AG09319 (cell line): ENCODE measurements around the gene CIB2.

ENCODE experiments used
- DNase-seq: peaks from one replicate; pipeline ENCODE4 v3.0.0-alpha.2; 2010; ENCODE audit warnings: low read depth; ENCODE audit errors: extremely low read depth
- TF ChIP-seq, protein P1 (sequence below): IDR thresholded peaks from 2 replicates; pipeline ENCODE4 v1.5.1; 2011; ENCODE audit warnings: low read depth, mild to moderate bottlenecking, inconsistent platforms, low read length, moderate library complexity

Gene CIB2

DNA sequence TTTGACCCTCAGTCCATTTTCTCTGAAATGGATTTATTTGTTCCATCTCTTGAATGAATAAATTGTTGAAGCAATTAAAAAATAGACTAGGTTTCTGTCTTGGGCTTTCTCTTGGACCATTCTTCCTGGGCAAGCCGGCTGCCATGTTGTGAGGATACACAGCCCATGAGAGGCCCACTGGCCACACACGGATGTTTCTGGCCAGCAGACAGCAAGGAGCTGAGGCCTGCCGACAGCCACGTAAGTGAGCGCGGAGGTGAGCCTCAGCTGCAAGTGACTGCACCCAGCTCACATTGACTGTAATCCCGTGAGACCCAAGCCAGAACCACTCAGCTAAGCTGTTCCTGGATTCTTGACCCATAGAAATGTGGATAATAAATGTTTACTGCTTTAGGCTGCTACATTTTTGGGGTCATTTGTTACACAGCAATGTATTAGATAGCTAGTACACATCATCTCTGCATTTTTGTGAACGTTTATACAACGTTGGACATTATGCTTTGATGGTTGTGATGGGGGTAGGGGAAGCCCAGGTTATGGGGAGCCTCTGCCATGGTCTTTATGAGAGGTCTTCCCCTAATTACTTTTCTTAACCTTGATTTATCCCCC, 40.7 kb upstream of the CIB2 start:
- TF ChIP-seq, protein P1, sequence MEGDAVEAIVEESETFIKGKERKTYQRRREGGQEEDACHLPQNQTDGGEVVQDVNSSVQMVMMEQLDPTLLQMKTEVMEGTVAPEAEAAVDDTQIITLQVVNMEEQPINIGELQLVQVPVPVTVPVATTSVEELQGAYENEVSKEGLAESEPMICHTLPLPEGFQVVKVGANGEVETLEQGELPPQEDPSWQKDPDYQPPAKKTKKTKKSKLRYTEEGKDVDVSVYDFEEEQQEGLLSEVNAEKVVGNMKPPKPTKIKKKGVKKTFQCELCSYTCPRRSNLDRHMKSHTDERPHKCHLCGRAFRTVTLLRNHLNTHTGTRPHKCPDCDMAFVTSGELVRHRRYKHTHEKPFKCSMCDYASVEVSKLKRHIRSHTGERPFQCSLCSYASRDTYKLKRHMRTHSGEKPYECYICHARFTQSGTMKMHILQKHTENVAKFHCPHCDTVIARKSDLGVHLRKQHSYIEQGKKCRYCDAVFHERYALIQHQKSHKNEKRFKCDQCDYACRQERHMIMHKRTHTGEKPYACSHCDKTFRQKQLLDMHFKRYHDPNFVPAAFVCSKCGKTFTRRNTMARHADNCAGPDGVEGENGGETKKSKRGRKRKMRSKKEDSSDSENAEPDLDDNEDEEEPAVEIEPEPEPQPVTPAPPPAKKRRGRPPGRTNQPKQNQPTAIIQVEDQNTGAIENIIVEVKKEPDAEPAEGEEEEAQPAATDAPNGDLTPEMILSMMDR, result no peak
- DNase-seq, result no peak

DNA sequence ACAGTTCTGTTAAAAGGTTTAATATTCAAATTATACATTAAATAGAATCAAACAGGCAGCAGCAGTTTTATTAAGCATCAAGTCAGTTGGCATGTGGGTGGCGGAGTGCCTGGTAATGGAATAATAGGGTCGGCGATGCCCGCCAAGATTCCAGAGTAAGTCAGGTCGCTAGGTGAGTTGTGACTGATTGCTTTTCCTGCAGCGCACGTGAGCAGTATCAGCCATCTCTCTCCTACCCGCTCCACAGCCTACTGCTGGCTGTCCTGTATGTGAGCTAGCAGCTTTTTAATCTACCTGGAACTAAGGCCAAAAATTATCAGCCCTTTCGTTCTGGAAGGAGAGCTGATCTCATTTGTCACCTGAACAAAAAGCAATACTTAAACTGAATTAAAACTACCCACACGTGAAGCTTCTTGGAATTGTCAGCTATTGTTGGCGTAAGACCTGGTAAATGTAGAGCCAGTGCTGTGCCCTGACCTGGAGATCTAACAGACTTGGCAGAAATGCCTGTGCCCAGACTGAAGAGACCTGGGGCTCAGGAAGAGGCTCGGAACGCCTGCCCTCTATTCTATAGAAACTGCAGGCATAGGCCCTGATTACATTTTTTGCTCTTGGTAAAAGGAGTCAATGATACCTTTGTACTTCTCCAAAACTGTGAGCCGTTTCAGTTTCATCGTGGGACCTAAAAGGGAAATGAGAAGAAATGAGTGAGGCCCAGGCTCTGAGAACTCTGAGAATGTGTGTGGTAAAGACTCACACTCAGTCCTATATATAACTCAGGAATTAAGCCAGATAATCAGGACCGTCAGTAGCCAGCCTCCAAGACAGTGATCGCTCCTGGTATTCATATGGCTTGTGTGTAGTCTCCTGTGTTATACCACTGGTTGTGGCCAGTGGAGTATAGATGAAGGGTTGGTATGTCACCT, 39.9 kb upstream of the CIB2 start:
- no peak for DNase-seq
- TF ChIP-seq, protein P1, result no peak

DNA sequence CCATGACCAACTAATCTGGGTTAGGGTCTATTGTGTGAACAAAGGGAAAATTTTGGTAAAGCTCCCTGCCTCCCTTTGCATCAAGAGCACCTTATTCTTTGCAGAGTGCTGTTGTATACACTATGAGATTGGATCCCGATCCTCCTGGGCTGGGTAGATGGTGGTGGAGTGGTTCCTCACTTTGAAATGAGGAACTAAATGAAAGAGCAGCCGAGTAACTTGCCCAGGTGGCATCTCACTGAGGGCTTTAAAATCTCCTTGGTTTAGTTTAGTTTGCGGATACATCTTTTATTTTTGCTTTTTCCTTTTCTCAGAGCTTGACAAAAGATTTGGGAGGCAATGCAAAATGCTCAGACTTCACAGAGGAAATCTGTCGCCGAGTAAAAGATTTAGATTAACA, 37.4 kb upstream of the CIB2 start:
- no peak for DNase-seq
- TF ChIP-seq, protein P1, result no peak

DNA sequence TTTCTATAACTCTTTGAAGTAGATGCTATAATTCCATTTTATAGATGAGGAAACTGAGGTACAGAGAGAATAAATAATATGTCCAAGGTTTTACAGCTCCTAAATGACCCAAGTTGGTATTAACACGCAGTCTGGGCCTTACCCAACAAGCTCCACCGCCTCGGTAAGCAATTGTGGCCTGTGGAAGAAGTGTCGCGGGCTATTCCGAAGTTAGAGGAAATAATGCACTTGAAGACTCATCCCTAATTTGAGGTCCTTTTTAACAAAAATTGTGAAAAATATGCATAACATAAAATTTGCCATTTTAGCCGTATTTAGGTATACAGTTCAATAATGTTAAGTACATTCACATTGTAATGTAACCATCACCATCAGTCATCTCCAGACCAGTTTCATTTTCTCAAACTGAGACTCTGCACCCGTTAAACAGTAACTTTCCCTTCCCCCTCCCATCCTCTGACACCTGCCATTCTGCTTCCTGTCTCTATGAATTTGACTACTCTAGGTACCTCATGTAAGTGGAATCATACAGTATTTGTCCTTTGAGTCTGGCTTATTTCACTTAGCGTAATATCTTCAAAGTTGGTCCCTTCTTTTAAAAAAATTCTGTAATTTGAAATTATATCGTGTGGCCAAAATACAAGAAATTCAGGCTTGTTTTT, 36.1 kb upstream of the CIB2 start:
- DNase-seq, result no peak
- TF ChIP-seq, protein P1, result no peak

DNA sequence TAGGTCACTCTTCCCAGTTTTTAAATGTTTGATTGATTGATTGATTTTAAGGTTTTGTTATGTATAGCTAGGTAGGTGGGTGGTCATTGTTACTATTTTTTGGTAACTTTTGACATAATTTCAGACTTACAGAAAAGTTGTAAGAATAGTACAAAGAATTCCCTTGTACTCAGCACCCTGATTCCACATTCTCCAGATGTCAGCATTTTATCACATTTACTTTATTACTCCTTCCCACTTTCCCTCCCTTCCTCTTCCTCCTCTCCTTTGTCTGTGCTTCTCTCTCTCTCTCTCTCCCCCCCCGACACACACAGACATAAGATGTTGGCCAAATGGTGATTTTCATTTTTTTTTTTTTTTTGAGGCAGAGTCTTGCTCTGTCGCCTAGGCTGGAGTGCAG, 32.8 kb upstream of the CIB2 start:
- TF ChIP-seq, protein P1, result no peak
- no peak for DNase-seq

DNA sequence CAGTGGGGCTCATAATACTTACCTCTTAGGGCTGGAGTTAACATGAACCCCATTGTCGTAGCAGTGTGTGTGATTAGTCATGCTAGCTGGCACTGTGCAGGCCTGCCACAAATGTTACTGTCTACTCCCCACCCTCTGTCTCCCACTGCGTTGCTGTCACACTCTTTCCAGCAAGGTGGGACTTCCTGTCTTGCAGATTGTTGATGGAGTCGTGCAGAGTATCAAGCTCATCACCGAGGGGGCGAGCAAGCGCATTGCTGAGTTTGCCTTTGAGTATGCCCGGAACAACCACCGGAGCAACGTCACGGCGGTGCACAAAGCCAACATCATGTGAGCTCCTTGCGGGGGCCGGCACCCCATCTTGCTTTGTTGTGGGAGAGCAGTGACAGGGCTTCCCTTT, 30.8 kb upstream of the CIB2 start:
- DNase-seq, result no peak
- TF ChIP-seq, protein P1, result no peak

DNA sequence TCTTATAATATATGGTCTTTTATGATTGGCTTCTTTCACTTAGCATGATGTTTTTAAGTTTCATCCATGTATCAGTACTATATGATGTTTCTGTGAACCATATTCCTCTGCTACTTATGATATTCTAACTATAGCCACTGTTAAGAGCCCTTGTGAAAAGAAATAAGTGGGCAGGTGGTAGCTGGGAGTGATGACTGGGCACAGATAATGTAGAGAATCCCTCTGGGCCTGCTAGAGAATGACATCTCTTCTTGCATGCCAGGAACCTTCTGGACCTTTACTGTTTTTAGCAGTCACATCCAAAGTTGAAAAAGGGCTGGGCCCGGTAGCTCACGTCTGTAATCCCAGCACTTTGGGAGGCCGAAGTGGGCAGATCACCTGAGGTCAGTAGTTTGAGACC, 28.1 kb upstream of the CIB2 start:
- DNase-seq, result no peak
- TF ChIP-seq, protein P1, result no peak
